Activated CD4-positive, alpha-beta T cell treated with anti-CD3 and anti-CD28 coated beads for 36 hours (primary cell): ENCODE results near the gene TIAM2. TPM values are rescaled to one million over a fixed set of nuclear protein-coding genes. Genes with fewer than 3 reads are reported as not detected.

ENCODE experiments used
- ATAC-seq: fragments of 200-7000 bp; cut with Tn5 transposase; one replicate; pipeline ENCODE4 v1.10.0; 2021; ENCODE audit warnings: mild to moderate bottlenecking, moderate library complexity
- CTCF ChIA-PET: fragments of 350-600 bp; sonication (Branson Sonifier 250); formaldehyde crosslinking; loops from one replicate; lab custom pipeline; 2021; ENCODE audit warnings: antibody characterized with exemption; lab: Charles Lee
- POLR2A ChIA-PET: fragments of 350-600 bp; sonication (Branson Sonifier 250); formaldehyde crosslinking; loops from one replicate; lab custom pipeline; 2021; ENCODE audit warnings: antibody characterized with exemption, inconsistent platforms; lab: Charles Lee
- DNase-seq: peaks from one replicate; pipeline ENCODE4 v3.0.0-alpha.2; 2020
- H3K27ac Mint-ChIP-seq: one replicate; pipeline ENCODE4 v1.8.0; 2021; ENCODE audit warnings: mixed read lengths
- H3K27me3 Mint-ChIP-seq: one replicate; pipeline ENCODE4 v1.8.0; 2021; ENCODE audit warnings: mixed read lengths
- H3K36me3 Mint-ChIP-seq: one replicate; pipeline ENCODE4 v1.8.0; 2021; ENCODE audit warnings: low read depth, mixed read lengths
- H3K4me1 Mint-ChIP-seq: one replicate; pipeline ENCODE4 v1.8.0; 2021; ENCODE audit warnings: mixed read lengths
- H3K4me3 Mint-ChIP-seq: one replicate; pipeline ENCODE4 v1.8.0; 2021; ENCODE audit warnings: mild to moderate bottlenecking, moderate library complexity, mixed read lengths
- H3K9me3 Mint-ChIP-seq: one replicate; pipeline ENCODE4 v1.8.0; 2021; ENCODE audit warnings: low read depth, mixed read lengths
- intact Hi-C, 2 experiments: fragments of 100-400 bp; cut with DNase I in 1 of 2; cut with micrococcal nuclease in 1 of 2; formaldehyde crosslinking; loops; one replicate each; pipeline versions ENCODE4 v1.14.2 to v1.15.1; 2022 to 2024; cut with DNase I, micrococcal nuclease
- total RNA-seq, 2 experiments: library from RNA; stranded (reverse); gene quantifications; one replicate each; pipeline ENCODE4 v1.2.3, GENCODE V29; 2021

The TIAM2 gene
- total RNA-seq, 2 experiments from 2014 or later: 10.4 to 12.0 TPM

- Mint-ChIP-seq H3K4me1 (peaks cover 2% of the 10 kb centered on the region), H3K9me3 (no peaks in the 10 kb centered on the region), H3K27me3 (no peaks in the 10 kb centered on the region), H3K36me3 (no peaks in the 10 kb centered on the region), H3K4me3 (no peak overlapping the region), H3K27ac (no peak overlapping the region)
- POLR2A ChIA-PET: no interaction called here
- no peak for DNase-seq
- no peak for ATAC-seq
- CTCF ChIA-PET: no interaction called here
- intact Hi-C loops: no loop called here
Measured at GRCh38 chr6:155042983-155043382, 47.9 kb downstream of the TIAM2 start.

- no peak overlapping the region for H3K27ac Mint-ChIP-seq
- no peak overlapping the region for H3K4me3 Mint-ChIP-seq
- no peak for DNase-seq
- peaks cover 3% of the 10 kb centered on the region for H3K27me3 Mint-ChIP-seq
- no peak for ATAC-seq
- POLR2A ChIA-PET: no interaction called here
- peaks cover 2% of the 10 kb centered on the region for H3K36me3 Mint-ChIP-seq
- peaks cover 19% of the 10 kb centered on the region for H3K4me1 Mint-ChIP-seq
- no peaks in the 10 kb centered on the region for H3K9me3 Mint-ChIP-seq
- CTCF ChIA-PET: no interaction called here
- intact Hi-C loops: no loop called here
Measured at GRCh38 chr6:155045561-155046404, 50.7 kb downstream of the TIAM2 start.

GRCh38 chr6:155047523-155047922 is 52.4 kb downstream of the TIAM2 start:
- intact Hi-C loops: no loop called here
- ChIA-PET POLR2A (no interaction called here), CTCF (no interaction called here)
- H3K27ac Mint-ChIP-seq: no peak overlapping the region
- peaks cover 3% of the 10 kb centered on the region for H3K27me3 Mint-ChIP-seq
- DNase-seq (no peak), ATAC-seq (no peak)
- no peak overlapping the region for H3K4me3 Mint-ChIP-seq
- no peaks in the 10 kb centered on the region for H3K9me3 Mint-ChIP-seq
- peaks cover 30% of the 10 kb centered on the region for H3K4me1 Mint-ChIP-seq
- peaks cover 2% of the 10 kb centered on the region for H3K36me3 Mint-ChIP-seq

DNA sequence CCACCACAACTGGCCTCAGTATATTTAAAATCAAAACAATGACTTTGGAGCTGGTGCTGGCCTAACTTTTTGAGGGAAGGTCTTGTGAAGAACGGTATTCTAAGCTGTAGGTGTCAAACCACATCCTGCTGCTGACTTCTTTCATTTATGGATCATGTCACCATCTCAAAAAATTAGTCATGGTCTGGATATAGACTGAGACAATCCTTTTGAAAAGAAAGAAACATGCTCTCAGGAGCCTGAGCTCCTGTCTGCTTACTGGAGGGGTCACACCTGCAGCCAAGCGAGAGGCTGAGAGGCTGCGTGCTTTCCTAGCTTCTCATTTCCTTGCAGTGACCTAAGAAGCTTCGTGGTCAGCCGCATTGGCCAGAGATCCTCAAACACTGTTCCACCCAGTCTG is 55.2 kb downstream of the TIAM2 start:
- DNase-seq (peak; percentile 66), ATAC-seq (peak; percentile 98)
- no peaks in the 10 kb centered on the region for H3K9me3 Mint-ChIP-seq
- intact Hi-C loops: loop anchor here (1.0 kb wide), 2 partner anchors 104 to 121 kb away; no protein-coding TSS in a partner anchor
- H3K27ac Mint-ChIP-seq: peak overlapping the region; percentile 91
- ChIA-PET POLR2A (interaction anchor here (0.7 to 1.0 kb wide), 5 partner anchors 19 to 121 kb away, joined by 3 to 6 read pairs (median 5); no protein-coding TSS in a partner anchor), CTCF (interaction anchor here (0.6 to 1.3 kb wide), 7 partner anchors 10 to 507 kb away, joined by 3 to 7 read pairs (median 4); no protein-coding TSS in a partner anchor)
- H3K4me3 Mint-ChIP-seq: peak overlapping the region; percentile 37
- peaks cover 30% of the 10 kb centered on the region for H3K4me1 Mint-ChIP-seq
- peaks cover 3% of the 10 kb centered on the region for H3K27me3 Mint-ChIP-seq
- peaks cover 2% of the 10 kb centered on the region for H3K36me3 Mint-ChIP-seq

DNA sequence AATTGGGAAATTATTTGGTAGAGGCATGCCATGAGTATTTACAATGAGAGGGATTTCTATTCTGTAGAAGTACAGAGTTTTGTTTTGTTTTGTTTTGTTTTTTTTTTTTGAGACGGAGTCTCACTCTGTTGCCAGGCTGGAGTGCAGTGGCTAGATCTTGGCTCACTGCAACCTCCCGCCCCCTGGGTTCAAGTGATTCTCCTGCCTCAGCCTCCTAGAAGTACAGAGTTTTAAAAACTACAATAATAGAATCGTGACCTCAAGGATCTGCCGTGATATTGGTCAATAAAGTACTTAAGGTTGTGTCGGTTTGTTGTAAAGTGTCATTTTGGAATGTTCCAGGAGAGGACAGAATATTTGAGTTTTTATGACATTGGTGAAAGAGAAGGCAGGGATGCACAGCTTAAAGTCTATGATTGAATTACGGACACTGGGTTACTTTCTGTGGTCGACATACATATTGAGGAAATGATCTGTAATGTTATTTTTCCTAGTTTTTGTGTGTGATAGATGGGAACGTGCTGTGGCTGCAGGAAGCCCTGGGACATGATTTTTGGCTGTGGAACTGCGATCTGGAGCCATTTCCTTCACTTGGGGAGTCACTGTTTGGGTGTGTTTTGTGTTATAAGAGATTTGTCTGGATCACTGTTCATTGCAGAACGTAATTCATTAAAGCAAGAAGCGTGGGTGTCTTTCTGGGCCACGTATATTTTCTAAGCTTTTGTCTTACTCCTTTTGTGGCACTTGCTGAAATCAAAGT is 59.6 kb downstream of the TIAM2 start:
- H3K36me3 Mint-ChIP-seq: no peaks in the 10 kb centered on the region
- DNase-seq (no peak), ATAC-seq (no peak)
- intact Hi-C loops: no loop called here
- ChIA-PET POLR2A (no interaction called here), CTCF (interaction anchor here (0.9 kb wide), 1 partner anchor 214 kb away, joined by 3 read pairs; no protein-coding TSS in a partner anchor)
- H3K27me3 Mint-ChIP-seq: no peaks in the 10 kb centered on the region
- H3K9me3 Mint-ChIP-seq: no peaks in the 10 kb centered on the region
- no peak overlapping the region for H3K27ac Mint-ChIP-seq
- H3K4me3 Mint-ChIP-seq: no peak overlapping the region
- peaks cover 26% of the 10 kb centered on the region for H3K4me1 Mint-ChIP-seq

DNA sequence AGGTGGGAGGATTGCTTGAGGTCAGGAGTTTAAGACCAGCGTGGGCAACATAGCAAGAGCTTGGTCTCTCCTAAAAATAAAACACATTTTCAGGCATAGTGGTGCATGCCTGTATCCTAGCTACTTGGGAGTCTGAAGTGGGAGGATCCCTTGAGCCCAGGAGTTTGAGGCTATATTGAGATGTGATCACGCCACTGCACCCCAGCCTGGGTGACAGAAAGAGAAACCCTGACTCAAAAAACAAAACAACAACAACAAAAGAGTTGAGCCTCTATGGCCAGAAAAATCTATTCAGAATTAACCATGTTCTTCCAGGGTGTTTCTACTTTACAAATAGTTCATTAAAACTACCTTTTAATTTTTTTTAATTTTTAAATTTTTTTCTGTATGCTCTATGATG is 60.6 kb downstream of the TIAM2 start:
- Mint-ChIP-seq H3K9me3 (no peaks in the 10 kb centered on the region), H3K27me3 (no peaks in the 10 kb centered on the region), H3K4me3 (no peak overlapping the region), H3K36me3 (no peaks in the 10 kb centered on the region), H3K27ac (no peak overlapping the region), H3K4me1 (peaks cover 15% of the 10 kb centered on the region)
- ChIA-PET CTCF (no interaction called here), POLR2A (no interaction called here)
- DNase-seq: no peak
- no peak for ATAC-seq
- intact Hi-C loops: no loop called here

GRCh38 chr6:155056756-155057155 is 61.6 kb downstream of the TIAM2 start:
- no peak overlapping the region for H3K27ac Mint-ChIP-seq
- ChIA-PET CTCF (interaction anchor here (1.2 kb wide), 1 partner anchor 27 kb away, joined by 4 read pairs; no protein-coding TSS in a partner anchor), POLR2A (no interaction called here)
- no peaks in the 10 kb centered on the region for H3K9me3 Mint-ChIP-seq
- ATAC-seq (no peak), DNase-seq (no peak)
- intact Hi-C loops: no loop called here
- peaks cover 7% of the 10 kb centered on the region for H3K4me1 Mint-ChIP-seq
- no peaks in the 10 kb centered on the region for H3K27me3 Mint-ChIP-seq
- H3K4me3 Mint-ChIP-seq: no peak overlapping the region
- no peaks in the 10 kb centered on the region for H3K36me3 Mint-ChIP-seq

- DNase-seq: no peak
- no peak for ATAC-seq
- intact Hi-C loops: no loop called here
- H3K36me3 Mint-ChIP-seq: no peaks in the 10 kb centered on the region
- no peak overlapping the region for H3K27ac Mint-ChIP-seq
- no peak overlapping the region for H3K4me3 Mint-ChIP-seq
- CTCF ChIA-PET: interaction anchor here (0.7 kb wide), 1 partner anchor 536 kb away, joined by 3 read pairs; no protein-coding TSS in a partner anchor
- POLR2A ChIA-PET: no interaction called here
- peaks cover 3% of the 10 kb centered on the region for H3K4me1 Mint-ChIP-seq
- no peaks in the 10 kb centered on the region for H3K9me3 Mint-ChIP-seq
- no peaks in the 10 kb centered on the region for H3K27me3 Mint-ChIP-seq
Measured at GRCh38 chr6:155061381-155061780, 66.3 kb downstream of the TIAM2 start.

DNA sequence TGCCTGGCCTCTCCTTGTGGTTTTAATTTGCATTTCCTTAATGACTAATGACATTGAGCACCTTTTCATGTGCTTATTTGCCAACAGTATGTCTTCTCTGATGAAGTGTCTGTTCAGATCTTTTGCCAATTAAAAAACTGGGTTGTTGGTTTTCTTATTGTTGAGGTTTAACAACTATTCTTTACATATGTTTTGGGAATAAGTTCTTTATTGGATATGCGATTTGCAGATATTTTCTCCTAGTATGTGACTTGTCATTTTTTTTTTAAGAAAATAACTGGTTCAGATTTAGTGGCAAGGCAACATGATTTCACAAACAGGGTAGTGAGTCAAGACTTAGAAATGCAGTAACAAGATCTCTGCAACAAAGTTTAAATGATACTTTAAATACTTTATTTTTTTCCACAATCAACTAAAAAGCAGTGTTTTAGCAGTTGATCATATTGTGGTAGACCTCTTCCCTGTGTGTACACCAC is 67.8 kb downstream of the TIAM2 start:
- DNase-seq: no peak
- Mint-ChIP-seq H3K4me1 (peaks cover 3% of the 10 kb centered on the region), H3K27ac (no peak overlapping the region), H3K9me3 (no peaks in the 10 kb centered on the region), H3K4me3 (no peak overlapping the region), H3K27me3 (no peaks in the 10 kb centered on the region), H3K36me3 (no peaks in the 10 kb centered on the region)
- ATAC-seq: no peak
- intact Hi-C loops: no loop called here
- ChIA-PET CTCF (interaction anchor here (0.7 kb wide), 1 partner anchor 426 kb away, joined by 3 read pairs; no protein-coding TSS in a partner anchor), POLR2A (no interaction called here)

- no peaks in the 10 kb centered on the region for H3K27me3 Mint-ChIP-seq
- H3K4me1 Mint-ChIP-seq: peaks cover 3% of the 10 kb centered on the region
- H3K36me3 Mint-ChIP-seq: no peaks in the 10 kb centered on the region
- H3K4me3 Mint-ChIP-seq: no peak overlapping the region
- intact Hi-C loops: no loop called here
- ChIA-PET CTCF (interaction anchor here (0.5 to 1.4 kb wide), 3 partner anchors 16 to 113 kb away, joined by 3 read pairs; no protein-coding TSS in a partner anchor), POLR2A (no interaction called here)
- H3K27ac Mint-ChIP-seq: no peak overlapping the region
- H3K9me3 Mint-ChIP-seq: no peaks in the 10 kb centered on the region
- DNase-seq (no peak), ATAC-seq (no peak)
Measured at GRCh38 chr6:155064303-155064702, 69.2 kb downstream of the TIAM2 start.

GRCh38 chr6:155066361-155066760 is 71.2 kb downstream of the TIAM2 start:
- ChIA-PET POLR2A (no interaction called here), CTCF (no interaction called here)
- no peak overlapping the region for H3K4me3 Mint-ChIP-seq
- no peaks in the 10 kb centered on the region for H3K27me3 Mint-ChIP-seq
- no peaks in the 10 kb centered on the region for H3K9me3 Mint-ChIP-seq
- no peaks in the 10 kb centered on the region for H3K36me3 Mint-ChIP-seq
- peaks cover 3% of the 10 kb centered on the region for H3K4me1 Mint-ChIP-seq
- no peak for DNase-seq
- intact Hi-C loops: no loop called here
- ATAC-seq: no peak
- no peak overlapping the region for H3K27ac Mint-ChIP-seq
